ENCODE data around the gene RRBP1. TPM values are rescaled to one million over a fixed set of nuclear protein-coding genes. Genes with fewer than 3 reads are reported as not detected.

The RRBP1 gene
- polyA plus RNA-seq, 2 donors, result 49.0 to 54.5 TPM

GRCh38 chr20:17653835-17654648, 28.0 kb downstream of the RRBP1 start:
- Histone ChIP-seq H3K4me3 (ENCODE audit: low read depth in 1 of 2, low read length in 2 of 2) (no peak overlapping the region), H3K9me3 (ENCODE audit: control insufficient read depth in 2 of 2, insufficient read depth in 1 of 2, low read depth in 1 of 2, low read length in 1 of 2) (peaks cover 3 to 7% of the 10 kb centered on the region in 2 donors), H3K27ac (ENCODE audit: low read depth in 2 of 2, low read length in 1 of 2) (no peak overlapping the region), H3K4me1 (ENCODE audit: control insufficient read depth in 2 of 2, insufficient read depth in 2 of 2, low read length in 1 of 2) (peaks cover 0 to 3% of the 10 kb centered on the region in 2 donors), H3K36me3 (ENCODE audit: control insufficient read depth in 2 of 2, insufficient read depth in 2 of 2, low read length in 1 of 2) (peaks cover 7 to 19% of the 10 kb centered on the region in 2 donors), H3K27me3 (ENCODE audit: control insufficient read depth in 1 of 2, insufficient read depth in 2 of 2, low read length in 2 of 2) (no peaks in the 10 kb centered on the region)
- 86 to 94% methylated on average over 11 of the region's 11 CpGs for WGBS, 2 donors

GRCh38 chr20:17652411-17652810, 29.6 kb downstream of the RRBP1 start:
- Histone ChIP-seq H3K4me3 (ENCODE audit: low read depth in 1 of 2, low read length in 2 of 2) (no peak overlapping the region), H3K36me3 (ENCODE audit: control insufficient read depth in 2 of 2, insufficient read depth in 2 of 2, low read length in 1 of 2) (peaks cover 0 to 9% of the 10 kb centered on the region in 2 donors), H3K27ac (ENCODE audit: low read depth in 2 of 2, low read length in 1 of 2) (no peak overlapping the region), H3K4me1 (ENCODE audit: control insufficient read depth in 2 of 2, insufficient read depth in 2 of 2, low read length in 1 of 2) (peaks cover 0 to 3% of the 10 kb centered on the region in 2 donors), H3K27me3 (ENCODE audit: control insufficient read depth in 1 of 2, insufficient read depth in 2 of 2, low read length in 2 of 2) (no peaks in the 10 kb centered on the region), H3K9me3 (ENCODE audit: control insufficient read depth in 2 of 2, insufficient read depth in 1 of 2, low read depth in 1 of 2, low read length in 1 of 2) (no peaks in the 10 kb centered on the region)
- 75 to 82% methylated on average over 10 of the region's 10 CpGs for WGBS, 2 donors

GRCh38 chr20:17651760-17652388, 30.2 kb downstream of the RRBP1 start:
- Histone ChIP-seq H3K9me3 (ENCODE audit: control insufficient read depth in 2 of 2, insufficient read depth in 1 of 2, low read depth in 1 of 2, low read length in 1 of 2) (no peaks in the 10 kb centered on the region), H3K27me3 (ENCODE audit: control insufficient read depth in 1 of 2, insufficient read depth in 2 of 2, low read length in 2 of 2) (no peaks in the 10 kb centered on the region), H3K36me3 (ENCODE audit: control insufficient read depth in 2 of 2, insufficient read depth in 2 of 2, low read length in 1 of 2) (peaks cover 0 to 9% of the 10 kb centered on the region in 2 donors), H3K4me1 (ENCODE audit: control insufficient read depth in 2 of 2, insufficient read depth in 2 of 2, low read length in 1 of 2) (peaks cover 0 to 3% of the 10 kb centered on the region in 2 donors), H3K27ac (ENCODE audit: low read depth in 2 of 2, low read length in 1 of 2) (no peak overlapping the region), H3K4me3 (ENCODE audit: low read depth in 1 of 2, low read length in 2 of 2) (no peak overlapping the region)
- WGBS, 2 donors, result 40 to 54% methylated on average over 2 of the region's 2 CpGs

GRCh38 chr20:17651129-17651759, 30.8 kb downstream of the RRBP1 start:
- no peak overlapping the region for H3K27ac ChIP-seq (ENCODE audit: low read depth in 2 of 2, low read length in 1 of 2)

GRCh38 chr20:17650301-17651128, 31.5 kb downstream of the RRBP1 start:
- H3K27me3 ChIP-seq (ENCODE audit: control insufficient read depth in 1 of 2, insufficient read depth in 2 of 2, low read length in 2 of 2), result no peaks in the 10 kb centered on the region
- H3K4me1 ChIP-seq (ENCODE audit: control insufficient read depth in 2 of 2, insufficient read depth in 2 of 2, low read length in 1 of 2), result peaks cover 0 to 3% of the 10 kb centered on the region in 2 donors
- H3K9me3 ChIP-seq (ENCODE audit: control insufficient read depth in 2 of 2, insufficient read depth in 1 of 2, low read depth in 1 of 2, low read length in 1 of 2), result no peaks in the 10 kb centered on the region
- H3K36me3 ChIP-seq (ENCODE audit: control insufficient read depth in 2 of 2, insufficient read depth in 2 of 2, low read length in 1 of 2), result peaks cover 0 to 9% of the 10 kb centered on the region in 2 donors
- WGBS, 2 donors, result 50 to 60% methylated on average over 12 of the region's 12 CpGs
- H3K27ac ChIP-seq (ENCODE audit: low read depth in 2 of 2, low read length in 1 of 2), result no peak overlapping the region
- H3K4me3 ChIP-seq (ENCODE audit: low read depth in 1 of 2, low read length in 2 of 2), result no peak overlapping the region

More at GRCh38 chr20:17651129-17651759, 30.8 kb downstream of the RRBP1 start:
- H3K4me3 ChIP-seq (ENCODE audit: low read depth in 1 of 2, low read length in 2 of 2), result no peak overlapping the region
- WGBS, 2 donors, result 37 to 40% methylated on average over 11 of the region's 11 CpGs
- no peaks in the 10 kb centered on the region for H3K27me3 ChIP-seq (ENCODE audit: control insufficient read depth in 1 of 2, insufficient read depth in 2 of 2, low read length in 2 of 2)
- no peaks in the 10 kb centered on the region for H3K9me3 ChIP-seq (ENCODE audit: control insufficient read depth in 2 of 2, insufficient read depth in 1 of 2, low read depth in 1 of 2, low read length in 1 of 2)
- H3K4me1 ChIP-seq (ENCODE audit: control insufficient read depth in 2 of 2, insufficient read depth in 2 of 2, low read length in 1 of 2), result peaks cover 0 to 3% of the 10 kb centered on the region in 2 donors
- H3K36me3 ChIP-seq (ENCODE audit: control insufficient read depth in 2 of 2, insufficient read depth in 2 of 2, low read length in 1 of 2), result peaks cover 0 to 9% of the 10 kb centered on the region in 2 donors

- H3K27ac ChIP-seq (ENCODE audit: low read depth in 2 of 2, low read length in 1 of 2), result no peak overlapping the region
- H3K9me3 ChIP-seq (ENCODE audit: control insufficient read depth in 2 of 2, insufficient read depth in 1 of 2, low read depth in 1 of 2, low read length in 1 of 2), result no peaks in the 10 kb centered on the region
- H3K36me3 ChIP-seq (ENCODE audit: control insufficient read depth in 2 of 2, insufficient read depth in 2 of 2, low read length in 1 of 2), result peaks cover 0 to 3% of the 10 kb centered on the region in 2 donors
- no peaks in the 10 kb centered on the region for H3K27me3 ChIP-seq (ENCODE audit: control insufficient read depth in 1 of 2, insufficient read depth in 2 of 2, low read length in 2 of 2)
- H3K4me3 ChIP-seq (ENCODE audit: low read depth in 1 of 2, low read length in 2 of 2), result no peak overlapping the region
- WGBS, 2 donors, result 45 to 51% methylated on average over 20 of the region's 20 CpGs
- peaks cover 0 to 3% of the 10 kb centered on the region in 2 donors for H3K4me1 ChIP-seq (ENCODE audit: control insufficient read depth in 2 of 2, insufficient read depth in 2 of 2, low read length in 1 of 2)
These were observed 33.0 kb downstream of the RRBP1 start for GRCh38 chr20:17648791-17649730.

GRCh38 chr20:17648315-17648646, 33.8 kb downstream of the RRBP1 start:
- Histone ChIP-seq H3K4me3 (ENCODE audit: low read depth in 1 of 2, low read length in 2 of 2) (no peak overlapping the region), H3K4me1 (ENCODE audit: control insufficient read depth in 2 of 2, insufficient read depth in 2 of 2, low read length in 1 of 2) (peaks cover 0 to 3% of the 10 kb centered on the region in 2 donors), H3K27me3 (ENCODE audit: control insufficient read depth in 1 of 2, insufficient read depth in 2 of 2, low read length in 2 of 2) (no peaks in the 10 kb centered on the region), H3K27ac (ENCODE audit: low read depth in 2 of 2, low read length in 1 of 2) (no peak overlapping the region), H3K36me3 (ENCODE audit: control insufficient read depth in 2 of 2, insufficient read depth in 2 of 2, low read length in 1 of 2) (peaks cover 0 to 3% of the 10 kb centered on the region in 2 donors), H3K9me3 (ENCODE audit: control insufficient read depth in 2 of 2, insufficient read depth in 1 of 2, low read depth in 1 of 2, low read length in 1 of 2) (no peaks in the 10 kb centered on the region)
- WGBS, 2 donors, result 63 to 79% methylated on average over 10 of the region's 10 CpGs

GRCh38 chr20:17647391-17648314, 34.4 kb downstream of the RRBP1 start:
- Histone ChIP-seq H3K36me3 (ENCODE audit: control insufficient read depth in 2 of 2, insufficient read depth in 2 of 2, low read length in 1 of 2) (peaks cover 0 to 1% of the 10 kb centered on the region in 2 donors), H3K9me3 (ENCODE audit: control insufficient read depth in 2 of 2, insufficient read depth in 1 of 2, low read depth in 1 of 2, low read length in 1 of 2) (no peaks in the 10 kb centered on the region), H3K4me3 (ENCODE audit: low read depth in 1 of 2, low read length in 2 of 2) (no peak overlapping the region), H3K4me1 (ENCODE audit: control insufficient read depth in 2 of 2, insufficient read depth in 2 of 2, low read length in 1 of 2) (peaks cover 0 to 3% of the 10 kb centered on the region in 2 donors), H3K27me3 (ENCODE audit: control insufficient read depth in 1 of 2, insufficient read depth in 2 of 2, low read length in 2 of 2) (no peaks in the 10 kb centered on the region), H3K27ac (ENCODE audit: low read depth in 2 of 2, low read length in 1 of 2) (peak overlapping the region in 1 of 2 donors; percentile 1)
- WGBS, 2 donors, result 72 to 87% methylated on average over 20 of the region's 20 CpGs
